ENCODE measurements around the gene RAC3. TPM values are rescaled to one million over a fixed set of nuclear protein-coding genes. Genes with fewer than 3 reads are reported as not detected.

The RAC3 gene
- total and polyA plus RNA-seq, 9 of the 15 experiments (the other 6 are each of a cell fraction or from before 2014, with no cell fraction given), result 0.23 to 292 (median 118) TPM

- TF ChIP-seq MBD1 (CRISPR knock-in tag; IDR thresholded peaks at IDR 0.05) (no peak), ZNF217 (CRISPR knock-in tag; IDR thresholded peaks at IDR 0.05) (no peak), ZNF280A (IDR thresholded peaks at IDR 0.05; ENCODE audit: low read depth, partially characterized antibody) (no peak), NCOA4 (IDR thresholded peaks at IDR 0.05; ENCODE audit: partially characterized antibody) (no peak), ZNF764 (CRISPR knock-in tag; IDR thresholded peaks at IDR 0.05; ENCODE audit: low read depth) (no peak), ATF7 (IDR thresholded peaks at IDR 0.05) (peak; percentile 42; the same call in 1 of the 2 replicates), RBM39 (optimal IDR thresholded peaks at IDR 0.05; ENCODE audit: low read depth, low read length) (no peak), NR2C1 (IDR thresholded peaks at IDR 0.05) (no peak), NR2C1 (tag; IDR thresholded peaks at IDR 0.05) (no peak), CREBBP (IDR thresholded peaks at IDR 0.05; ENCODE audit: low read depth, low read length) (no peak), RERE (CRISPR knock-in tag; IDR thresholded peaks at IDR 0.05; ENCODE audit: borderline replicate concordance) (no peak), STAT5B (CRISPR knock-in tag; IDR thresholded peaks at IDR 0.05) (no peak), NR2F6 (CRISPR knock-in tag; IDR thresholded peaks at IDR 0.05) (no peak), ZKSCAN1 (IDR thresholded peaks at IDR 0.05; ENCODE audit: low read depth, low read length) (0 out of 2 replicates have a peak, but pooled peaks have one; percentile 18), CHCHD3 (CRISPR knock-in tag; IDR thresholded peaks at IDR 0.05) (no peak), TBL1XR1 (IDR thresholded peaks at IDR 0.05; ENCODE audit: low read length in 2 of 2) (no peak), ZNF561 (CRISPR knock-in tag; conservative IDR thresholded peaks at IDR 0.05) (no peak), CREM (IDR thresholded peaks at IDR 0.05; ENCODE audit: low read depth) (peak; percentile 71), KDM5B (IDR thresholded peaks at IDR 0.05; ENCODE audit: insufficient replicate concordance, low read depth, low read length) (no peak), SREBF1 (IDR thresholded peaks at IDR 0.05; ENCODE audit: borderline replicate concordance, low read depth, low read length) (no peak), SMC3 (conservative IDR thresholded peaks at IDR 0.05; ENCODE audit: insufficient read depth, low read depth, low read length) (peak; percentile 88)
Measured at GRCh38 chr17:82030470-82031302, 792 bp upstream of the RAC3 start (continued).

Data from K562 (cell line).